ENCODE results near the gene TENM3.

GRCh38 chr4:182741054-182741453, 497.9 kb downstream of the TENM3 start:
- TF ChIP-seq CTCF (IDR thresholded peaks at IDR 0.05; ENCODE audit: low read depth, low read length) (no peak), EZH2phosphoT487 (IDR thresholded peaks at IDR 0.05; ENCODE audit: low read depth) (no peak)
